IMR-90 (cell line): ENCODE results near the gene SLC12A8. TPM values are rescaled to one million over a fixed set of nuclear protein-coding genes. Genes with fewer than 3 reads are reported as not detected.
A peak's percentile ranks its signal among the peaks of the same experiment; 100 is the strongest.

Source experiments
- ATAC-seq: fragments of 200-7000 bp; cut with Tn5 transposase; 2 replicates; pipeline ENCODE4 v1.9.1; 2020; ENCODE audit warnings: low read depth, mild to moderate bottlenecking, moderate library complexity
- BruUV-seq: library from RNA; stranded (reverse); fragments of 400-500 nt; replicated peaks from 2 replicates; lab custom pipeline; 2021; lab: Mats Ljungman, UMichigan
- CTCF ChIA-PET: fragments of 300-600 bp; formaldehyde crosslinking; extraction: SDS; loops from one replicate; lab custom pipeline; 2021; ENCODE audit warnings: antibody characterized with exemption; lab: Yijun Ruan, JAX
- POLR2A ChIA-PET: fragments of 300-600 bp; sonication (Branson Sonifier 250); formaldehyde crosslinking; loops from one replicate; lab custom pipeline; 2022; ENCODE audit warnings: antibody characterized with exemption; ENCODE audit not compliant: unreplicated experiment; lab: Charles Lee
- DNase-seq: peaks from one replicate; pipeline ENCODE4 v3.0.0; 2013
- H2AFZ ChIP-seq: replicated peaks from 2 replicates; pipeline ENCODE3; 2013; ENCODE audit warnings: low read length, mild to moderate bottlenecking; ENCODE audit not compliant: poor library complexity
- H2AK5ac ChIP-seq: 2 replicates; pipeline ENCODE4 v1.6.1; 2013; ENCODE audit warnings: low read depth, low read length, inconsistent platforms
- H2AK9ac ChIP-seq: replicated peaks from 2 replicates; pipeline ENCODE3; 2013; ENCODE audit warnings: mild to moderate bottlenecking, low read depth, low read length, moderate library complexity; ENCODE audit not compliant: poor library complexity
- H2BK120ac ChIP-seq: 2 replicates; pipeline ENCODE4 v1.6.1; 2013; ENCODE audit warnings: low read depth, low read length, inconsistent platforms
- H2BK15ac ChIP-seq: 3 replicates; pipeline ENCODE4 v1.6.1; 2013; ENCODE audit warnings: low read depth, low read length, inconsistent platforms
- H2BK20ac ChIP-seq: 2 replicates; pipeline ENCODE4 v1.6.1; 2013; ENCODE audit warnings: low read depth, mild to moderate bottlenecking, inconsistent platforms, low read length, moderate library complexity
- H2BK5ac ChIP-seq: 2 replicates; pipeline ENCODE4 v1.6.1; 2013; ENCODE audit warnings: mild to moderate bottlenecking, low read depth, low read length, inconsistent platforms; ENCODE audit not compliant: poor library complexity, severe bottlenecking
- H3K14ac ChIP-seq: replicated peaks from 2 replicates; pipeline ENCODE4 v1.6.1; 2013; ENCODE audit warnings: low read depth, low read length, inconsistent platforms
- H3K18ac ChIP-seq: 2 replicates; pipeline ENCODE4 v1.6.1; 2013; ENCODE audit warnings: low read depth, low read length, control low read depth
- H3K23ac ChIP-seq: 2 replicates; pipeline ENCODE4 v1.6.1; 2013; ENCODE audit warnings: low read depth, low read length, inconsistent platforms
- H3K27ac ChIP-seq: 2 replicates; pipeline ENCODE4 v1.5.1; 2013; ENCODE audit warnings: mild to moderate bottlenecking, control low read depth, low read length; ENCODE audit not compliant: insufficient read depth
- H3K27me3 ChIP-seq: 2 replicates; pipeline ENCODE4 v1.6.1; 2013; ENCODE audit warnings: low read length; ENCODE audit not compliant: control insufficient read depth, insufficient read depth
- H3K36me3 ChIP-seq: 2 replicates; pipeline ENCODE4 v1.6.1; 2013; ENCODE audit warnings: low read length, mixed read lengths; ENCODE audit not compliant: control insufficient read depth, insufficient read depth
- H3K4ac ChIP-seq: 2 replicates; pipeline ENCODE4 v1.6.1; 2013; ENCODE audit warnings: low read depth, low read length, inconsistent platforms
- H3K4me1 ChIP-seq: 2 replicates; pipeline ENCODE4 v1.6.1; 2013; ENCODE audit warnings: low read length, mixed read lengths; ENCODE audit not compliant: control insufficient read depth, insufficient read depth
- H3K4me2 ChIP-seq: 2 replicates; pipeline ENCODE4 v1.6.1; 2013; ENCODE audit warnings: low read depth, mild to moderate bottlenecking, control low read depth, low read length, moderate library complexity
- H3K4me3 ChIP-seq: 2 replicates; pipeline ENCODE4 v1.5.1; 2013; ENCODE audit warnings: low read depth, mild to moderate bottlenecking, control low read depth, low read length, moderate library complexity; ENCODE audit not compliant: insufficient read depth
- H3K56ac ChIP-seq: 2 replicates; pipeline ENCODE4 v1.6.1; 2013; ENCODE audit warnings: low read length, inconsistent platforms; ENCODE audit not compliant: insufficient read depth; ENCODE audit errors: extremely low read depth
- H3K79me1 ChIP-seq, 2 experiments: 2 replicates each; pipeline ENCODE4 v1.6.1; 2013; ENCODE audit warnings: low read length in 2 of 2, inconsistent platforms in 1 of 2, low read depth in 1 of 2
- H3K9ac ChIP-seq: 2 replicates; pipeline ENCODE4 v1.6.1; 2013; ENCODE audit warnings: low read depth, low read length, control low read depth
- H3K9me1 ChIP-seq: 2 replicates; pipeline ENCODE4 v1.6.1; 2013; ENCODE audit warnings: low read length, inconsistent platforms; ENCODE audit not compliant: insufficient read depth
- H3K9me3 ChIP-seq: 2 replicates; pipeline ENCODE4 v1.6.1; 2013; ENCODE audit warnings: low read length; ENCODE audit not compliant: control insufficient read depth, insufficient read depth
- H4K20me1 ChIP-seq: 2 replicates; pipeline ENCODE4 v1.6.1; 2013; ENCODE audit warnings: low read length, inconsistent platforms; ENCODE audit not compliant: insufficient read depth
- H4K5ac ChIP-seq: 2 replicates; pipeline ENCODE4 v1.6.1; 2013; ENCODE audit warnings: mild to moderate bottlenecking, low read depth, low read length, control low read depth
- H4K8ac ChIP-seq, 2 experiments: 2 replicates each; pipeline ENCODE4 v1.6.1; 2013; ENCODE audit warnings: low read depth in 2 of 2, low read length in 2 of 2, control low read depth in 1 of 2, inconsistent platforms in 1 of 2
- H4K91ac ChIP-seq: 2 replicates; pipeline ENCODE4 v1.6.1; 2013; ENCODE audit warnings: low read depth, low read length, inconsistent platforms; ENCODE audit not compliant: insufficient read depth
- BHLHE40 ChIP-seq: fragments of 150-350 bp; IDR thresholded peaks from 2 replicates; pipeline ENCODE4 v1.6.1; 2016; ENCODE audit warnings: mild to moderate bottlenecking, low read depth, low read length
- CHD1 ChIP-seq: IDR thresholded peaks from 2 replicates; pipeline ENCODE4 v1.6.1; 2012; ENCODE audit warnings: low read depth, low read length, improper control_type of control experiment
- MAFK ChIP-seq: IDR thresholded peaks from 2 replicates; pipeline ENCODE4 v1.6.1; 2012; ENCODE audit warnings: low read depth, low read length, improper control_type of control experiment
- MAZ ChIP-seq: IDR thresholded peaks from 2 replicates; pipeline ENCODE4 v1.6.1; 2012; ENCODE audit warnings: low read depth, mild to moderate bottlenecking, low read length, improper control_type of control experiment, moderate library complexity, borderline replicate concordance
- RFX5 ChIP-seq: IDR thresholded peaks from 2 replicates; pipeline ENCODE4 v1.8.0; 2012; ENCODE audit warnings: low read depth, mild to moderate bottlenecking, low read length, moderate library complexity
- SMC3 ChIP-seq: fragments of 150-350 bp; IDR thresholded peaks from 2 replicates; pipeline ENCODE4 v1.6.1; 2016; ENCODE audit warnings: low read depth, mild to moderate bottlenecking, antibody characterized with exemption, low read length, moderate library complexity
- WGBS, 2 experiments: methylation state at CpG; one replicate each; pipeline versions ENCODE4 v1.1.5 to v1.1.7; 2013; ENCODE audit warnings: missing lambda C conversion rate in 2 of 2; ENCODE audit not compliant: insufficient read length in 1 of 2; ENCODE audit errors: extremely low coverage in 2 of 2; 5-methylcytosine and 5-hydroxymethylcytosine counted together
- dilution Hi-C: fragments of 300-500 bp; cut with HindIII; formaldehyde crosslinking; loops from one replicate; pipeline ENCODE4 v1.14.3; 2018; ENCODE audit warnings: low sequenced_read_pairs; ENCODE audit not compliant: unreplicated experiment
- in situ Hi-C: fragments of 300-500 bp; cut with MboI; formaldehyde crosslinking; loops from 3 replicates; pipeline ENCODE4 v1.14.3; 2019; ENCODE audit warnings: low sequenced_read_pairs, inconsistent platforms, mixed read lengths
- intact Hi-C: fragments of 100-400 bp; cut with micrococcal nuclease; formaldehyde crosslinking; loops from 2 replicates; pipeline ENCODE4 v1.10.0; 2022
- polyA plus RNA-seq, 3 experiments: library from polyadenylated mRNA; depleted of rRNA; stranded (reverse); fragments of >200 nt; gene quantifications; 2 replicates each; pipeline ENCODE4 v1.2.3, GENCODE V29; 2012; ENCODE audit warnings: low replicate concordance in 1 of 3
- total RNA-seq: library from RNA; depleted of rRNA; stranded (reverse); fragments of >200 nt; gene quantifications from 2 replicates; pipeline ENCODE4 v1.2.3, GENCODE V29; 2012
- TF ChIP-seq, protein P1 (sequence below): fragments of 150-350 bp; IDR thresholded peaks from 2 replicates; pipeline ENCODE4 v1.6.1; 2016; ENCODE audit warnings: low read depth, mild to moderate bottlenecking, low read length, moderate library complexity, borderline replicate concordance
- TF ChIP-seq, protein P2 (sequence below): fragments of 150-350 bp; IDR thresholded peaks from 2 replicates; pipeline ENCODE4 v1.6.1; 2017; ENCODE audit warnings: mild to moderate bottlenecking, antibody characterized with exemption, low read length, low read depth

The SLC12A8 gene
- total and polyA plus RNA-seq, 2 of the 4 experiments (the other 2 are of a cell fraction), result 2.2 to 4.3 TPM

- intact Hi-C loops (no loop called here), in situ Hi-C loops (no loop called here), dilution Hi-C loops (no loop called here)
- H3K14ac ChIP-seq, result 0 out of 2 replicates have a peak overlapping the region, but pooled peaks have one; percentile 16
- 0 out of 2 replicates have a peak overlapping the region, but pooled peaks have one; percentile 15 for H3K23ac ChIP-seq
- H3K4me3 ChIP-seq, result no peak overlapping the region
- H2AK9ac ChIP-seq, result no peak overlapping the region
- WGBS, 2 experiments, result 37% methylated on average over 9 of the region's 10 CpGs; no CpG with 5 or more reads in 1 of the 2 experiments
- H3K18ac ChIP-seq, result 0 out of 2 replicates have a peak overlapping the region, but pooled peaks have one; percentile 2
- no TSS peak for BruUV-seq
- peak; percentile 71 for DNase-seq
- H3K36me3 ChIP-seq, result no peaks in the 10 kb centered on the region
- no peaks in the 10 kb centered on the region for H3K27me3 ChIP-seq
- 0 out of 2 replicates have a peak overlapping the region, but pooled peaks have one; percentile 23 for H4K91ac ChIP-seq
- peak overlapping the region in 1 of 2 experiments; percentile 61; a peak in 2 of 4 replicates for H4K8ac ChIP-seq
- TF ChIP-seq SMC3, result no peak
- no peak for TF ChIP-seq CHD1
- TF ChIP-seq, protein P1, sequence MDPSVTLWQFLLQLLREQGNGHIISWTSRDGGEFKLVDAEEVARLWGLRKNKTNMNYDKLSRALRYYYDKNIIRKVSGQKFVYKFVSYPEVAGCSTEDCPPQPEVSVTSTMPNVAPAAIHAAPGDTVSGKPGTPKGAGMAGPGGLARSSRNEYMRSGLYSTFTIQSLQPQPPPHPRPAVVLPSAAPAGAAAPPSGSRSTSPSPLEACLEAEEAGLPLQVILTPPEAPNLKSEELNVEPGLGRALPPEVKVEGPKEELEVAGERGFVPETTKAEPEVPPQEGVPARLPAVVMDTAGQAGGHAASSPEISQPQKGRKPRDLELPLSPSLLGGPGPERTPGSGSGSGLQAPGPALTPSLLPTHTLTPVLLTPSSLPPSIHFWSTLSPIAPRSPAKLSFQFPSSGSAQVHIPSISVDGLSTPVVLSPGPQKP, result no peak
- no peak for TF ChIP-seq MAFK
- TF ChIP-seq, protein P2, sequence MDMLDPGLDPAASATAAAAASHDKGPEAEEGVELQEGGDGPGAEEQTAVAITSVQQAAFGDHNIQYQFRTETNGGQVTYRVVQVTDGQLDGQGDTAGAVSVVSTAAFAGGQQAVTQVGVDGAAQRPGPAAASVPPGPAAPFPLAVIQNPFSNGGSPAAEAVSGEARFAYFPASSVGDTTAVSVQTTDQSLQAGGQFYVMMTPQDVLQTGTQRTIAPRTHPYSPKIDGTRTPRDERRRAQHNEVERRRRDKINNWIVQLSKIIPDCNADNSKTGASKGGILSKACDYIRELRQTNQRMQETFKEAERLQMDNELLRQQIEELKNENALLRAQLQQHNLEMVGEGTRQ, result no peak
- no peak for TF ChIP-seq BHLHE40
- no peak for TF ChIP-seq RFX5
- TF ChIP-seq MAZ, result peak; percentile 9; the same call in 1 of the 2 replicates
- no peak overlapping the region; the same call in 1 of the 2 replicates for H4K5ac ChIP-seq
- H3K9me3 ChIP-seq, result no peaks in the 10 kb centered on the region; the same call in 1 of the 2 replicates
- no peak overlapping the region for H3K56ac ChIP-seq
- POLR2A ChIA-PET, result no interaction called here
- peak overlapping the region; percentile 16; the same call in 1 of the 2 replicates for H3K4me2 ChIP-seq
- CTCF ChIA-PET, result interaction anchor here (1.0 kb wide), 1 partner anchor 18 kb away, joined by 3 read pairs; no protein-coding TSS in a partner anchor
- 0 out of 2 replicates have a peak overlapping the region, but pooled peaks have one; percentile 9 for H3K9ac ChIP-seq
- H2AFZ ChIP-seq, result peak overlapping the region; percentile 69
- H3K4me1 ChIP-seq, result peaks cover 13% of the 10 kb centered on the region; the same call in 1 of the 2 replicates
- H4K20me1 ChIP-seq, result no peaks in the 10 kb centered on the region
- H2BK15ac ChIP-seq, result no peak overlapping the region
- peak overlapping the region; percentile 15; the same call in 1 of the 2 replicates for H2BK20ac ChIP-seq
- H2AK5ac ChIP-seq, result peak overlapping the region; percentile 27; the same call in 1 of the 2 replicates
- H3K79me1 ChIP-seq, result no peaks in the 10 kb centered on the region
- ATAC-seq, result peak; percentile 94
- H2BK5ac ChIP-seq, result no peak overlapping the region
- H3K9me1 ChIP-seq, result no peaks in the 10 kb centered on the region; the same call in 1 of the 2 replicates
- H3K4ac ChIP-seq, result peak overlapping the region; percentile 37; the same call in 1 of the 2 replicates
- H3K27ac ChIP-seq, result no peak overlapping the region
- H2BK120ac ChIP-seq, result no peak overlapping the region
Observed at GRCh38 chr3:125186261-125186787, 26.2 kb downstream of the SLC12A8 start.
